SK-N-MC (cell line): ENCODE results near the gene EFNA2.
A peak's percentile ranks its signal among the peaks of the same experiment; 100 is the strongest.

Experiments
- DNase-seq: peaks from one replicate; pipeline ENCODE4 v3.0.0-alpha.2; 2011; ENCODE audit warnings: low read depth, low spot score
- H3K27ac ChIP-seq: fragments of 200-600 bp; sonication (generic); 2 replicates; pipeline ENCODE4 v1.5.1; 2016; ENCODE audit warnings: mixed run types
- H3K36me3 ChIP-seq: fragments of 200-600 bp; sonication (generic); 2 replicates; pipeline ENCODE4 v1.6.1; 2017; ENCODE audit warnings: antibody characterized with exemption, low read length, mixed read lengths; ENCODE audit not compliant: insufficient read depth
- H3K4me3 ChIP-seq: fragments of 200-600 bp; sonication (generic); 2 replicates; pipeline ENCODE4 v1.5.1; 2016
- H3K9ac ChIP-seq: fragments of 200-600 bp; sonication (generic); 2 replicates; pipeline ENCODE4 v1.8.0; 2017; ENCODE audit warnings: mixed run types, mixed read lengths; ENCODE audit not compliant: insufficient read length
- H3K9me3 ChIP-seq: fragments of 200-600 bp; sonication (generic); 2 replicates; pipeline ENCODE4 v1.6.1; 2017; ENCODE audit warnings: low read depth, mild to moderate bottlenecking, antibody characterized with exemption, low read length, moderate library complexity, mixed read lengths
- EZH2 ChIP-seq: fragments of 200-600 bp; sonication (generic); IDR thresholded peaks from one replicate; pipeline ENCODE4 v1.6.1; 2017; ENCODE audit warnings: antibody characterized with exemption
- FOXP2 ChIP-seq: optimal IDR thresholded peaks from 2 replicates; pipeline ENCODE3; 2011; ENCODE audit warnings: mild to moderate bottlenecking, moderate library complexity; ENCODE audit not compliant: insufficient read depth; ENCODE audit errors: extremely low read length, control extremely low read depth
- POLR2AphosphoS5 ChIP-seq: IDR thresholded peaks from 2 replicates; pipeline ENCODE4 v1.6.1; 2012; ENCODE audit warnings: mild to moderate bottlenecking, low read depth, low read length, borderline replicate concordance

EFNA2 gene

DNA sequence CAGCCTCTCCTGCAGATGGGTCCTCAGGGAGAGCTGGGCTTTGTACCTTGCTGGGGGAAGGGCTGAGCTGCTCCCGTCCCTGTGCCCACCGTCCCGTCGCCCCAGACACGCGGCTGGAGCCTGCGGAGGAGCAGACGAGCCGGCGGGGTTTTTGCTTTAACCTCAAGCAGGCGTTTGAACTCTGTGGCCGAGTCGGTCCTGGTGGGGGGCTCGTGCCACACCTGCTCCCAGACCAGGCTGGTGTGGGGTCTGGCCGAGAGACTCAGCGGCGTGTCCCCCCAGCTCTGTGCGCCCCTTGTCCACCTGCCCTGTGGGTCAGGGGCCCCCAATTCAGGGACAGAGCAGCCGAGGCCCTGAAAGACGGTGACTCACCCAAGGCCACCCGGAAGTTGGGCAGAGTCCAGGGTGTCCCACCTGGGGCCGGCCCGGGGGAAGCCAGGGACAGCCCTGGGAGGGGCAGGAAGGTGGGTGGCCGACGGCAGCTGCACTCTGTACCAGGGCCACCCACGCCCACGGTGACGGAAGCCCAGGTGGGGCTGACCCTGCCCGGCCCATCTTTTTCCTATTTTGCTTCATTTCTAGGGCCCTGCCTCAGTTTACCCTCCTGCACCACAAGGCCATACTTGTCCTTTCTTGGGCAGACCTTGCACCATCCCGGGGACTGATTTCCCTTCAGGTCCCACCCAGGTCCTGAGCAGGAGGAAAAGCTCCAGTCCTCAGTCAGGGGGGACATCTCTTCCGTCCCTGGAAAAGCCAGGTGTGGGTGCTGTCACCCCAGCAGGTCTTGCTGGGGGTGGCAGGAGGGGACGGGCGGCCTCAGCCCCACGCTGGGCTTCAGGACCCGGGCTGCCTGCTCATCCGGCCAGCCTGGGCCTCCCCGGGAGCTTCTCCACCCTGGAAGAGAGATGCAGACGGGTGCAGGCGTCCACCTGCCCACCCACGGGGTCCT lies 5.3 kb downstream of the EFNA2 start:
- H3K9ac ChIP-seq: no peak overlapping the region
- H3K9me3 ChIP-seq: no peaks in the 10 kb centered on the region
- no peaks in the 10 kb centered on the region for H3K36me3 ChIP-seq
- peak overlapping the region; percentile 70; the same call in 1 of the 2 replicates for H3K4me3 ChIP-seq
- DNase-seq: no peak
- no peak overlapping the region for H3K27ac ChIP-seq
- TF ChIP-seq POLR2AphosphoS5 (no peak), EZH2 (no peak), FOXP2 (no peak)

DNA sequence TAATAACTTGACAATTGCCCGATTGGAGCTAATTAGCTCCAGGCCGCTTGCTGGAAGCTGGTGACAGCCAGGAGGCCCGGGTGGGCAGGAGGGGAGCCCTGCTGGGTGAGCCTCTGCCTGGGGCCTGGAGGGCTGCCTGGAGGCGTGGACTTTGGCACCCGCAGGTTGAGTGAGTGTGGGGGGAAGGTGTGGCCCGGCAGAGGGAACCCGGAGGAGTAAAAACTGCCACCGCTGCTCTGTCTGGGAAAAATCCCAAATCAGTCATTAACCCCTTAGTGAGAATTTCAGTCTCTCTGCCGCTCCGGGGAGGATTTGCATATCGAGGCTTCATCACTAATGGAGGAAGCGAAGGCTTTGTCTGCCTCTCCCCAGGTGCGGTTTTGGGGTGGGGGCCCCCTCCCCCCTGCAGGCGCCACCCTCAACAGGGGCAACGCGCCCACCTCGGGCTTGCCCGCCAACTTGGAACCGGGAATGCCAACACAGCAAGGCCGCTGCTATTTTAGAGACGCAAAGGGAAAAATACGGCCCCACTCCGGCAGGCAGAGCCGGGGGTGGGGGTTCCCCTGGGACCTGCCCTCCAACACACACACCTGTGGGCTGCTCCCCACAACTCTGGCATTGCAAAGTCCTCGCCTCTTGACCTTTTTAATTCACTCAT lies 6.2 kb downstream of the EFNA2 start:
- TF ChIP-seq EZH2: no peak
- H3K9ac ChIP-seq: no peak overlapping the region
- DNase-seq: no peak

DNA sequence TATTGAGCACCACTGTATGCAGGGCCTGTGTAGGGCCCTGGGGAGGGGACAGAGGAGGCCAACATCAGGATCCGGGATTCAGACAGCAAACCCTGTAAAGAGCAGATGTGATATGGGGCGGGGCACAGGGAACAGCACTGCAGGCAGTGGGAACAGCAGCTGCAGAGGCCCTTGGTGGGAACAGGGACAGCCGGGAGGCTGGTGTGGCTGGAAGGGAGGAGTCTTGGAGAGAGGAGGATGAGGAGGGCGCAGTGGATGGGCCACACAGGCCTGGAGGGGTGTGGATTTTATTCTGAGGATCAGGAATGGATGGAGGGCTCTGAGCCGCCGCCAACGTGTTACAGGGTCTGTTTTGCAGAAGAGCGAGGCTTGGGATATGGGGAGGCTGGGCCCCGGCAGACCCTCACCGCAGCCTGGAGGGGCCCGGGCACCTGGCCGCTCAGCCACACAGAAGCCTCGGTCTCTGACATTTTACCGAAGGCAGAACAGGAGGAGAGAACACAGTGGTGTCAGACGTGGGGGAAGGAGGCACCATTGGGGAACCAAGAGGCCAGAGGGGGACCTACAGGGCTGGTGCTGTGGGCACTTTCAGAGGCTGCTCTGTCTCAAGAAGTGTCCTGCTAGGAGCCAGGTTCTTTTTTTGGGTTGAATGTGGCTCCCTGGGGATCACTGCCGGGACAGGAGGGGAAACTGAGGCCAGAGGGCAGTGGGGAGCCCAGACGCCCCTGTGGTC lies 6.9 kb downstream of the EFNA2 start:
- Histone ChIP-seq H3K27ac (no peak overlapping the region), H3K9me3 (no peaks in the 10 kb centered on the region), H3K9ac (no peak overlapping the region), H3K4me3 (peak overlapping the region; percentile 70), H3K36me3 (no peaks in the 10 kb centered on the region)
- TF ChIP-seq EZH2 (no peak), FOXP2 (no peak), POLR2AphosphoS5 (no peak)
- no peak for DNase-seq

More for the DNA sequence above, 6.2 kb downstream of the EFNA2 start:
- Histone ChIP-seq H3K9me3 (no peaks in the 10 kb centered on the region), H3K36me3 (no peaks in the 10 kb centered on the region), H3K4me3 (peak overlapping the region; percentile 70), H3K27ac (no peak overlapping the region)

DNA sequence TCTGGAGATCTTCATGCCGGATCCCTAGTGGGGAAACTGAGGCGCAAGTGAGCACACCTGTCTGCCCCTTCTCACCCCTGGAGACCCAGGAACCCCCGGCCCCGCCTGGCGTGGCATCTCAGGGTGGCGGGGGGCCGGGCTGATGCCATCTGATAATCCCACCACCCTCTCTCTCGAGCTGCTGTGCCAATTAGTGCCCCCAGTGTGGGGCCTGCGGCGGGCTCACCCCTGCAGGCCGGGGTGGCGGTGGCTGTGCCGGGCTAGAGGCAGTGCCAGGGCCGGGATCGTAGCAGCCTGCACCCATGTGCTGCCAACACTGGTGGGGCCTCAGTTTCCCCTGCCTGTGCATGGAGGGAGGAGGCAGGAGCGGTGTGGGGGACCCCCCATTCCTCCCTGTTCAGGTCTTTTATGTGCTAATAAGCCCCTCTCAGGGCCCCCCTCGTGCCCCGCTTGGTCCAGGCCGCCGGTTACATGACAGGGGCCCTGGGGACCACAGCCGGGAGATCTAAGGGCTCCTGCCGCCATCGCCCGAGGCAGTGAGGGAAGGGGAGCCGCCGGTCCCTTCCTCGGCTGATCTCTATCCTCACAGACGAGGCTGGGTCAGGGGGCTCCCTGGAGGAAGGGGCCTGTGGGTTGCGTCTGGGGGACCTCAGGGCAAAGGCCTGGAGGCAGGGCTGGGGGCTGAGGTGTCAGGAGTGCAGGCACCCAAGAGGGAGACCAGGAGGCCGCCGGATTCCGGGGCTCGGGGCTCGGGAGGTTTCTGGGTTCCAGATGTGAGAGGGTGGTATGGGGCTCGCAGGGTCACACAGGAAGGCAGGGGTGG lies 8.3 kb downstream of the EFNA2 start:
- Histone ChIP-seq H3K9ac (no peak overlapping the region), H3K36me3 (no peaks in the 10 kb centered on the region), H3K9me3 (no peaks in the 10 kb centered on the region), H3K27ac (no peak overlapping the region), H3K4me3 (no peak overlapping the region)
- no peak for DNase-seq
- TF ChIP-seq EZH2 (no peak), FOXP2 (no peak), POLR2AphosphoS5 (no peak)

DNA sequence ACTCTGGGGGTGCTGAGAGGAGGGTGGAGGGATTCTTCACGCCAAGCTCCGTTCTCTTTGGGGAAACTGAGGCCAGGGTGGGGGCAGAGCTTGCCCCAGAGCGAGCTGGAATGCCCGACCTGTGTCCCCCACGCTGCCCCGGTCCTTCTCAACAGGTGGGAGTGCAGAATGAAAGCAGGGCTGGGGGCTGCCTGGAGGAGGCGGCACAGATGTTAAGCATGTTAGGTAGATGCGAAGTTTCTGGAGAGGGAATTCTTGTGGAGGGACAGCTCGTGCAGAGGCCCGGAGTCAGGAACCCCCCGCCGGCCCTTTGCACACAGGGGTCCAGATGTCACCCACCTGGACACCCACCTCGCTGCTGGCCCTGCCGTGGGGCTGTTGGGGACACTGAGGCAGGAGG lies 9.0 kb downstream of the EFNA2 start:
- TF ChIP-seq POLR2AphosphoS5: no peak
- no peak for TF ChIP-seq EZH2
- TF ChIP-seq FOXP2: no peak
- Histone ChIP-seq H3K4me3 (no peak overlapping the region), H3K9me3 (no peaks in the 10 kb centered on the region), H3K27ac (no peak overlapping the region), H3K36me3 (no peaks in the 10 kb centered on the region), H3K9ac (no peak overlapping the region)
- no peak for DNase-seq

DNA sequence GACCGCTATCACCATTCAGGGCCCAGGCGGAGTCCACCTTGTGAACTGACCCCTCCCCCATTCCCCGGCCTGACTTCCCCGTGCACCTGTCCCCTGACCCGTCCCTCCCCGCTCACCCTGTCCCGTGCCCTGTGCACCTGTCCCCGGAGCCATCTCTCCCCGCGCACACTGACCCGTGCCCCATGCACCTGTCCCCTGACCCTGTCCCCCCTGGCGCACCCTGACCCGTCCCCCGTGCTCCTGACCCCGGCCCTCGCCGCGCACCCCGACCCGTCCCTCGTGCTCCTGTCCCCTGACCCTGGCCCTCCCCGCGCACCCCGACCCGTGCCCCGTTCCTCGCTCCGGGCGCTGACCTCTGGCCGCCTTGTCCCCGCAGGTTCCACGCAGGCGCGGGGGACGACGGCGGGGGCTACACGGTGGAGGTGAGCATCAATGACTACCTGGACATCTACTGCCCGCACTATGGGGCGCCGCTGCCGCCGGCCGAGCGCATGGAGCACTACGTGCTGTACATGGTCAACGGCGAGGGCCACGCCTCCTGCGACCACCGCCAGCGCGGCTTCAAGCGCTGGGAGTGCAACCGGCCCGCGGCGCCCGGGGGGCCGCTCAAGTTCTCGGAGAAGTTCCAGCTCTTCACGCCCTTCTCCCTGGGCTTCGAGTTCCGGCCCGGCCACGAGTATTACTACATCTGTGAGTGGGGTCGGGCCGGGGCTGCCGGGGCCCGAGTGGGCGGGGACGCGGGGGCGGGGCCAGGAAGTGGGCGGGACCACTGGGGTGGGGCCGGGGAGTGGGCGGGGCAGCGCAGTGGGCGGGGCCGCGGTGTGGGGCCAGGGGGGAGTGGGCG lies 9.7 kb downstream of the EFNA2 start:
- Histone ChIP-seq H3K4me3 (peak overlapping the region; percentile 61), H3K9me3 (no peaks in the 10 kb centered on the region), H3K9ac (no peak overlapping the region), H3K36me3 (no peaks in the 10 kb centered on the region), H3K27ac (no peak overlapping the region)
- DNase-seq: no peak
- no peak for TF ChIP-seq FOXP2
- TF ChIP-seq EZH2: no peak
- no peak for TF ChIP-seq POLR2AphosphoS5

DNA sequence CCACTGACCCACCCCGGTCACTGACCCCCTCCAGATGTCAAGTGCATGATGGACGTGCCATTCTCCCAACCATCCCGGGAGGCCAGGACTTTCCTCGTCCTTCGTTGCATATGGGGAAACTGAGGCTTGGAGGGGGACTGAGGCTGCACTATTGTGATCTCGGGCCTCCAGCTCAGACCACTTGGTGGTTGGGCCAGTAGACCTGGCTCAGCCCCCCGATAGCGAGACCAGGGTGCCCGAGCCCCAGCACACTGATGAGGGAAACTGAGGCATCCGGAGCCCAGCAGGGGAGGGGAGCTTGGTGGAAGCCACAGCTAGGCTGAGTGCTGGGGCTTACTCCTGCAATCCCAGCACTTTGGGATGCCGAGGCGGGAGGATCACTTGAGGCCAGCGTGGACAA lies 10.4 kb downstream of the EFNA2 start:
- H3K9me3 ChIP-seq: no peaks in the 10 kb centered on the region
- H3K36me3 ChIP-seq: no peaks in the 10 kb centered on the region
- H3K4me3 ChIP-seq: no peak overlapping the region
- no peak overlapping the region for H3K9ac ChIP-seq
- no peak overlapping the region for H3K27ac ChIP-seq
- DNase-seq: no peak
- TF ChIP-seq FOXP2: no peak
- TF ChIP-seq EZH2: no peak
- no peak for TF ChIP-seq POLR2AphosphoS5
